Loucy (cell line): Measurements from ENCODE around the gene CDK6.

ENCODE experiments used
- H2AFZ ChIP-seq: fragments of 200-600 bp; sonication (generic); 2 replicates; pipeline ENCODE4 v1.6.0; 2016; ENCODE audit warnings: antibody characterized with exemption, mild to moderate bottlenecking, low read length, moderate library complexity
- H3F3A ChIP-seq: fragments of 200-600 bp; 2 replicates; pipeline ENCODE4 v1.6.0; 2016; ENCODE audit warnings: antibody characterized with exemption, low read depth, mild to moderate bottlenecking
- H3K27me3 ChIP-seq: fragments of 200-600 bp; sonication (generic); 2 replicates; pipeline ENCODE4 v1.6.1; 2014; ENCODE audit warnings: low read length, mild to moderate bottlenecking; ENCODE audit not compliant: insufficient read depth, poor library complexity, severe bottlenecking
- H3K36me3 ChIP-seq: fragments of 200-600 bp; sonication (generic); 2 replicates; pipeline ENCODE4 v1.6.1; 2016; ENCODE audit warnings: low read length; ENCODE audit not compliant: insufficient read depth
- H3K4me1 ChIP-seq: fragments of 200-600 bp; sonication (generic); 2 replicates; pipeline ENCODE4 v1.5.1; 2014; ENCODE audit warnings: low read length, mild to moderate bottlenecking; ENCODE audit not compliant: insufficient read depth, poor library complexity, severe bottlenecking
- H3K4me2 ChIP-seq: fragments of 200-600 bp; sonication (generic); 2 replicates; pipeline ENCODE4 v1.6.0; 2014; ENCODE audit warnings: antibody characterized with exemption, low read length, low read depth, mild to moderate bottlenecking; ENCODE audit not compliant: poor library complexity, severe bottlenecking
- H3K4me3 ChIP-seq: fragments of 200-600 bp; sonication (generic); 2 replicates; pipeline ENCODE4 v1.5.1; 2014; ENCODE audit warnings: low read length, mild to moderate bottlenecking, mixed read lengths; ENCODE audit not compliant: poor library complexity, severe bottlenecking
- H3K79me2 ChIP-seq: fragments of 200-600 bp; sonication (generic); 2 replicates; pipeline ENCODE4 v1.6.1; 2014; ENCODE audit warnings: low read length; ENCODE audit not compliant: insufficient read depth
- H3K9ac ChIP-seq: fragments of 200-600 bp; sonication (generic); 2 replicates; pipeline ENCODE4 v1.6.0; 2014; ENCODE audit warnings: mild to moderate bottlenecking, low read depth, low read length, moderate library complexity; ENCODE audit not compliant: poor library complexity, severe bottlenecking
- H3K9me2 ChIP-seq: fragments of 200-600 bp; sonication (generic); replicated peaks from 2 replicates; pipeline ENCODE4 v1.6.1; 2016; ENCODE audit warnings: low read depth, low read length, mixed read lengths
- H3K9me3 ChIP-seq: fragments of 200-600 bp; sonication (generic); 2 replicates; pipeline ENCODE4 v1.6.1; 2014; ENCODE audit warnings: mild to moderate bottlenecking, antibody characterized with exemption, low read length, low read depth; ENCODE audit not compliant: insufficient read depth
- H4K20me1 ChIP-seq: fragments of 200-600 bp; sonication (generic); 2 replicates; pipeline ENCODE4 v1.6.0; 2014; ENCODE audit warnings: antibody characterized with exemption, low read length, mild to moderate bottlenecking; ENCODE audit not compliant: insufficient read depth, poor library complexity, severe bottlenecking
- EZH2phosphoT487 ChIP-seq: fragments of 200-600 bp; IDR thresholded peaks from 2 replicates; pipeline ENCODE4 v1.6.1; 2018; ENCODE audit warnings: antibody characterized with exemption, mild to moderate bottlenecking, moderate library complexity, borderline replicate concordance
- TF ChIP-seq, protein P1 (sequence below): fragments of 200-600 bp; sonication (generic); conservative IDR thresholded peaks from 2 replicates; pipeline ENCODE4 v1.5.1; 2014; ENCODE audit warnings: mild to moderate bottlenecking, antibody characterized with exemption, low read length

CDK6 gene

GRCh38 chr7:92854501-92855238, 18.3 kb upstream of the CDK6 start:
- H3K4me1 ChIP-seq, result peaks cover 51% of the 10 kb centered on the region
- no peak overlapping the region for H3K9ac ChIP-seq
- H3F3A ChIP-seq, result no peaks in the 10 kb centered on the region
- no peaks in the 10 kb centered on the region for H4K20me1 ChIP-seq
- H3K9me2 ChIP-seq, result no peaks in the 10 kb centered on the region
- H3K27me3 ChIP-seq, result no peaks in the 10 kb centered on the region
- H3K4me2 ChIP-seq, result peak overlapping the region; percentile 26
- no peaks in the 10 kb centered on the region for H3K9me3 ChIP-seq
- no peak overlapping the region for H2AFZ ChIP-seq
- H3K4me3 ChIP-seq, result no peak overlapping the region
- no peak for TF ChIP-seq EZH2phosphoT487
- TF ChIP-seq, protein P1, sequence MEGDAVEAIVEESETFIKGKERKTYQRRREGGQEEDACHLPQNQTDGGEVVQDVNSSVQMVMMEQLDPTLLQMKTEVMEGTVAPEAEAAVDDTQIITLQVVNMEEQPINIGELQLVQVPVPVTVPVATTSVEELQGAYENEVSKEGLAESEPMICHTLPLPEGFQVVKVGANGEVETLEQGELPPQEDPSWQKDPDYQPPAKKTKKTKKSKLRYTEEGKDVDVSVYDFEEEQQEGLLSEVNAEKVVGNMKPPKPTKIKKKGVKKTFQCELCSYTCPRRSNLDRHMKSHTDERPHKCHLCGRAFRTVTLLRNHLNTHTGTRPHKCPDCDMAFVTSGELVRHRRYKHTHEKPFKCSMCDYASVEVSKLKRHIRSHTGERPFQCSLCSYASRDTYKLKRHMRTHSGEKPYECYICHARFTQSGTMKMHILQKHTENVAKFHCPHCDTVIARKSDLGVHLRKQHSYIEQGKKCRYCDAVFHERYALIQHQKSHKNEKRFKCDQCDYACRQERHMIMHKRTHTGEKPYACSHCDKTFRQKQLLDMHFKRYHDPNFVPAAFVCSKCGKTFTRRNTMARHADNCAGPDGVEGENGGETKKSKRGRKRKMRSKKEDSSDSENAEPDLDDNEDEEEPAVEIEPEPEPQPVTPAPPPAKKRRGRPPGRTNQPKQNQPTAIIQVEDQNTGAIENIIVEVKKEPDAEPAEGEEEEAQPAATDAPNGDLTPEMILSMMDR, result no peak
- peaks cover 16% of the 10 kb centered on the region; the same call in 1 of the 2 replicates for H3K36me3 ChIP-seq
- H3K79me2 ChIP-seq, result peaks cover 67% of the 10 kb centered on the region

- peaks cover 91% of the 10 kb centered on the region for H3K79me2 ChIP-seq
- peaks cover 8% of the 10 kb centered on the region; the same call in 1 of the 2 replicates for H3K36me3 ChIP-seq
- no peaks in the 10 kb centered on the region for H3K9me3 ChIP-seq
- TF ChIP-seq, protein P1, result no peak
- TF ChIP-seq EZH2phosphoT487, result no peak
- no peaks in the 10 kb centered on the region for H3K9me2 ChIP-seq
- H4K20me1 ChIP-seq, result no peaks in the 10 kb centered on the region
- peak overlapping the region; percentile 28 for H2AFZ ChIP-seq
- H3K4me1 ChIP-seq, result peaks cover 80% of the 10 kb centered on the region
- H3K4me2 ChIP-seq, result peak overlapping the region; percentile 71
- H3K4me3 ChIP-seq, result peak overlapping the region; percentile 52
- H3K9ac ChIP-seq, result peak overlapping the region; percentile 52
- no peaks in the 10 kb centered on the region for H3F3A ChIP-seq
- H3K27me3 ChIP-seq, result no peaks in the 10 kb centered on the region
Measured at GRCh38 chr7:92851732-92852131, 15.4 kb upstream of the CDK6 start.

DNA sequence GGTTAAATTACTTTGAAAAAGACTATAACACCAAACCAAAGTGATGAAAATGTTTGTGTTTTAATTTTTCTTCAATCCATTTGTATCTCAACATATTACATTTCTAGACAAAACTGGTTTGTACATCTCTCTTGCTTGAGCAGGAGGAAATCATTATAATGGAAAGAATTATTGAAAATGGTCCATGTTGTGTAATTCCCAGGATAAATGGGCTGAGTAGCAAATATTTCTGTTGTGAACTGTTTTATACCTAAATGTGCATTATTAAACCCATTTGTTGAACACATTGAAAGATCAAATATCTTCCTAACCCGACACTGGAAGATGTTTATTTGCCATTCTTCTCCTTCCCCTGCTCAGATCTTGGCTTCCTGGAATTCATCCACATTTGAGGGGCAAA, 14.1 kb upstream of the CDK6 start:
- no peak for TF ChIP-seq EZH2phosphoT487
- TF ChIP-seq, protein P1, result no peak
- H2AFZ ChIP-seq, result no peak overlapping the region
- no peak overlapping the region for H3K4me3 ChIP-seq
- H3K9me2 ChIP-seq, result no peaks in the 10 kb centered on the region
- H3K36me3 ChIP-seq, result peaks cover 3% of the 10 kb centered on the region; the same call in 1 of the 2 replicates
- H3K27me3 ChIP-seq, result no peaks in the 10 kb centered on the region
- peaks cover 92% of the 10 kb centered on the region for H3K4me1 ChIP-seq
- H3K4me2 ChIP-seq, result peak overlapping the region; percentile 12
- H3K9me3 ChIP-seq, result no peaks in the 10 kb centered on the region
- no peaks in the 10 kb centered on the region for H4K20me1 ChIP-seq
- no peaks in the 10 kb centered on the region for H3F3A ChIP-seq
- peaks cover 96% of the 10 kb centered on the region for H3K79me2 ChIP-seq
- peak overlapping the region; percentile 52 for H3K9ac ChIP-seq
